HG02678 (cell line): ENCODE results near the gene CORO1C.
"Not testable (repeated sequence)": the region's sequence is repeated elsewhere in the genome, so short reads cannot be mapped to it uniquely, and the experiment has no call there.

Experiments
- ATAC-seq: cut with Tn5 transposase; IDR thresholded peaks from one replicate; pipeline ENCODE4 v1.9.1; 2021; ENCODE audit warnings: mild to moderate bottlenecking, moderate library complexity; ENCODE audit not compliant: unreplicated experiment

CORO1C gene

DNA sequence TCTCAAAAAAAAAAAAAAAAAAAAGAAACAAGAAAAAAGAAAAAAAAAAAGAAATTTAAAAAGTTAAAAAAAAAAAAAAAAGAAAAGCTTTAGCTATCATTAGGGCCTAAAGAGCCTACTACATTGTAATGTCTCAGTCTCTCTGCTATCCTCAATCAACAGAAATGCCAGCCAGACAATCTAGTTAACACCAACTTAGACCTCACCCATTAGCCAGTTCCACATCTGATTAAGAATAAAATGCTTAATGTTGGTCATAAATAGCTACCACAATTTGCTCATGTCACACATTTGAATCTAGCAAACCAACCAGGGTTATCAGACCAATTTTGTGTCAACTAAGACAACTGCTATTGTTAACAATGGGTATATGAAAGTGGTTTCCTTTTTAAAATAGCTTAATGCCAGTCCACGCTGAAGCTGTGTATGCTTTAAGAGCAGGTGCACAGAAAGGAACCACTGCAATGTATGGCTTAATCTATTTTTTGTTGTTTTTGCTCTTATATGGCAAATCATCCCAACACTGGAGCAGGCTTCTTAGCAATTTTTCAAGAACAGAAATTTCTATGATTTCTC lies 52.1 kb downstream of the CORO1C start:
- peak; percentile 45 for ATAC-seq

DNA sequence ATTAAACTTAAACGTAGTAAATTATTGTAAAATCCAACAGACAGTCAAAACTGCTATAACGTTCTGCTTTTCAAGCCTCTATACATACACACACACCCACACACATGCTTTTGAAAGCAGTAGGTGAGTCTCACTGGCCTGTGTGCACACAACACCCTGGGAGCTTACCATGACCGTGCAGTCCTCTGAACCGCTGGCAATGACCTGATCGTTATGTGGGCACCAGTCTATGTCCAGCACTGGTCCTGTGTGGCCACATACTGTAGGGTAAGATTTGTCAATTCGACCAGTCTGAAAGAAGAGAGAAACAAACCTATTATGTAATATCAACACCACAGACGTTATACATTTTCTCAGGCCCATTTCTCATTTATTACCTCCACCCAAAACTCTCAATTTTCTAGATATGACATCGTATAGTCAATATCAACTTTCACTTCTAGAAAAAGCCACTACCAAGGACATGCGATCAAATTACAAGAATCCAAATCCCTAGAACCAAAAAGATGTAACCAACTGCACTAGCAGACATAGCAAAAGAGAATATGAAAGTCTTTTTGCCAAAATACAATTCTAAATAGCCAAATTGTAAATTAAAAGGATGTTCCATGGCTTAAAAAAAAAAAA lies 53.1 kb downstream of the CORO1C start:
- ATAC-seq: no peak

DNA sequence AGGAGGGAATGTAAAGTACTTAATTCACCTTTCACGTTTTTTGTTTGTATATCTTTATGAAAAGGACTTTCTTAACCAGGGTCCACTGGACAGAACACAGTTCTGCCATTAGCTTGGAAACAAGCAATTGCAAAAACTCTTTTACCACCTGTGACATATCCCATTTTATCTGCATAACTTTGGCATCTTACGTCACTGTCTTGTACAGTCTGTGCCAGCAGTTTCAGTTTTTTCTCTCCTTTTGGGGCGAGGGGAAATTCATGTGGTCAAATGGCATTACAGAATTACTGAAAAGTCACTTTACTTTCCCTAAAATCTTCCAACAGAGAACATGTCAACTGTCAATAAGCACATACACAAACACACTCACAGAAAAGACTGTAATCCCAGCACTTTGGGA lies 53.9 kb downstream of the CORO1C start:
- no peak for ATAC-seq

DNA sequence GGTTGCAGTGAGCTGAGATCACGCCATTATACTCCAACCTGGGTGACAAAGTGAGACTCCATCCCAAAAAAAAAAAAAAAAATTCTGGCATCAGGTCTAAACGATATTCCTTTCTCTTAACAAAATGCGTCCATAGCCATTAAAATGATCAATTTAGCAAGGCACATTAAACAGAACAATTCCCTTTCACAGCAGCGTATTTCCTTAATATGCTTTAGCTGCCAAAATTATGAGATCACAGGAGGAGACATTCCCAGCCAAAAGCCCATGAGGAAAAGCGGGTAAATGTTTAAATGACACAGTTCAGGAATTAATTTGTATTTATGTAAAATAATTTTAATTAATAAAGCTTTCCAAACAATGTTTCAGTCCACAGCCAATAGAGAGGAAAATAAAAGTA lies 54.6 kb downstream of the CORO1C start:
- no peak for ATAC-seq

DNA sequence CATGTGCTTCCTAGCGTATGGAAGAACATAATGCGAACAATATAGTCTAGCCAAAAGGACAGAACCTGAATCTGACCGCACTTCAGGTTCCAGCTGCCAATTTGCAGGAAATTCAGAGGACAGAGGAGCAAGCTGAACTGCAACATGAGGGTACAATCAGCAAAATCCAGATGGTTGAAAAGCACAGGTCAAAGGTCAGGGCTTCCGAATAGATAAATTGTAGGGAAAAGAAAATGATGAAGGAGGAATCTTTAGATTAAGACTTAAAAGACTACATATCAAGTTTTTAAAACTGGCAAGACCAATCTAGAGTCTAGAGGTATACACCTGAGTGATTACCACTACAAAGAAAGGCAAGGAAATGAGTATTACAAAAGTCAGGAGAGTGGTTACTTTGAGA lies 55.5 kb downstream of the CORO1C start:
- ATAC-seq: no peak

DNA sequence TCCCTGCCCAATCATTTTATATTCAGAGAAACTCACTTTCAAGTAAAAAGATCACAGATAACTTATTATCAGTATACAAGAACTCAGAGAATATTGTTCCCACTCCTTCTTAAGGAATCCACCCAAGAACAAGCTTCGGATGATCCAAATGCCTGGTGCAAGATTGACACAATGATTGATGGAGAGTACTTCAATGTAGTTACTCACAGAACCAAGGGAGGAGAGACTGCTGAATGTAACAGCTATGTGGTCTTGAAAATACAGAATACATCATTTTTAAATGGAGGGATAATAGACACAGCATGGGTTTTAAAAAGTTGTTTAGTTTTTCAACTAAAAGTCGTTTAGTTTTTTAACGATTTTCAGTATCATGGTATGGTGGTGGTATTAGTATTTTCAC lies 59.3 kb downstream of the CORO1C start:
- ATAC-seq: no peak

DNA sequence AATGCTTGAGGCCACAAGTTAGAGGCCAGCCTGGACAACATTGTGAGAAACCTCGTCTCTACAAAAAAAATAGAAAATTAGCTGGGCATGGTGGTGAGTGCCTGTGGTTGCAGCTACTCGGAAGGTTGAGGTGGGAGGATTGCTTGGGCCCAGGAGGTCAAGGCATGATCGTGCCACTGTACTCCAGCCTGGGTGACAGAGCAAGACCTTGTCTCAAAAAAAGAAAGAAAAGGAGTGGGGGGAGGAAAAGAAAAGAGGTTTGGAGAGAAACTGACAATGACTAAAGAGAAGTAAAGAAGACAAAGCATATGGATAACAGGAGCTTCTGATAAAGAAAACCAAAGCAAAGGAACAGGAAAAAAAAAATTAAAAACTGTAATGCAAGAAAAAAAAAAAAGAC lies 60.2 kb downstream of the CORO1C start:
- ATAC-seq: no peak

DNA sequence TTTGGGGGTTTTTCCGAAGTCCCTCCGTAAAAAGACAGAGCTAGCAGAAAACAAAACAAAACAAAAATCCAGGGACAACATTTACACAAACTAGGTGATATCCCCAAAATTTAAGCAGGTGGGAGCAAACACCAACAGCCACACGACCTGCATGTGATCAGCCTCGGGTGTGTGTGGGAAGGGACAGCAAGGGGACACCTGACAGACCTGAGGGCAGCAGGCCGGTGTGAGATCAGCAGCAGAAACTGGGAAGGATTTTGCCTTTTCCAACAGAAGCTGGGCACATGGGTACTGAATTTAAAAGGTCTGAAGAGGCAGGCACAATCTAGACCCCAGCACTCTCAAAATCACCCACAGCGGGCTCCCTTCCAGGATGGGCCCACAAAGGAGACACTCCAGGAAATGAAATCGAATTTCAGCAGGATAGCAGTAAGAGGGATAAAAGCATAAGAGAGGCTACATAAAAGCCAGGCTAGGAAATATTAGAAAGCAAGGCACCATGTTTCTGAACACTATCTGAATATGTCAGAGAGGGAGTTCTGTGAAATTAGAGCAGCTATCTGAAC lies 61.2 kb downstream of the CORO1C start:
- no peak for ATAC-seq

DNA sequence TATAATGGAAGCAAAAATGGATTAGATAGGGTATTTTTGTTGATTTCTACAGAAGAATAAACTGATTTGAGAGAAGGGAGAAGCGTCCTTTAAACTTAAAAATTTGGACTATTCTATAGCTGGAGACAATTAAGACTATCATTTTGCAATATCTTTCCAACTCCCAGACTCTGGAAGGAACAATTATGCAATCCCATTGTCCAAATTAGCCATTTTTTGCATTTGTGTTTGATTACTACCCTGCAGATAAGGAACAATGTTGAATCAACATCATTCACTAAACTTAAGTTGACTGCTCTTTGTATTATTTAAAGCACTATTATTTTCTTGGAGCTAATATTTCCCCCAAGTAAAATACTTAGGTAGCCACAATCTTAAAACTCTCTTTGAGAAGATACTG lies 62.8 kb downstream of the CORO1C start:
- no peak for ATAC-seq

DNA sequence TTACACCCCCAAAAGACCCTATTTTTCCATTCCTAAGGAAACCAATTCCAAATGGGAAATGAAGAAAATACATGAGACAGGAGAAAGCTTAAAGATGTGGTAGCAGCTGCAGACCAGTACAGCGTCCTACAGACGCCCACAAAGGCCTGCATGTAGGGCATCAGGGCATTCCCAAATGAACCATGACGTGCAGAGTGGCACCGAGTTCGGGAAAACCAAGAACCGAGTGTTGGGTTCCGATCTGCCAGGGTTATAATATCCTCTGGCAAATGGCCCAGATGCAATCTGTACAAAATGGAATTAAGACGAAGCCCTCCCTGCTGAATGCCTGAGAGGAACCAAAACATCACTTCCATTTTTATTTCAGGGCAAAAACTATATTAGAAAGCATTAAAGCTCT lies 63.3 kb downstream of the CORO1C start:
- ATAC-seq: no peak

DNA sequence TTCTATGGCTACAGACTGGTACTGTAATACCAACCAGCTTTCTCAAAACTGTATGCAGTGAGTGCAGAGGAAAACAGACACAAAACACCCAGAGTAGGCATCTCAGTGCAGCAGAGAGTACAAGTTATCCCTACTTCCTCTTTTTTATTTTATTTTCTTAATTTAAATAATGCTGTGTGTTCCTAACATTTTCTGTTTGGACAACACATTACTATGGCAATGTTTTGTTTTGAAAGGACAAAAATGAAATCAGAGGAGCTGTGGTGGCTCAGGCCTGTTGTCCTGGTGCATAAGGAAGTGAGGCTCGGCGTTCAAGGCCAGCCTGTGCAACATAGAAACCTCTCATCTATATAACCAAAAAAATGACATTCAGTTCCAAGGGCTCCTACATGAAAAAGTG lies 64.0 kb downstream of the CORO1C start:
- ATAC-seq: no peak

DNA sequence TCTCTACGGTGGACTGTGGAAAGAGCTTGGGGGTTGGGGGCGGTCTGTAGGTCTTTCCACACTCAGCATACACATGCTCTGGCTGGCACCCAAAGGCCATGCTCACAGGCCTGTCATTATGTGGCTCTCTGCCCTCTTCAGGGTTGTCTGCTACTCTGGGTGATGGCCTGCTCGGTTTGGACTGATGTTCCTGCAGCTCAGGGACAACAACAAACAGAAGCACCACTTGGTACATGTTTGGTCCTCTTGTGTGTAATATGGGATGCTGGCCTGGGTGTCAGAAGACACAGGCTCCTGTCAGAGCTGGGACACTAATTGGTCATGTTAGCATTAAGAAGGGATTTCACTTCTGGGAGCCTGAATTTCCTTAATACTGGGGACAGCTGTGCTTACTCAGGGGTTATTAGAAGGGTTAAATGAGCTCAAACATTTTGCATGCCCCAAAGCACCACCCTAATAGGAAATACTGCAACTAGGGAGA lies 64.9 kb downstream of the CORO1C start:
- ATAC-seq: no peak

DNA sequence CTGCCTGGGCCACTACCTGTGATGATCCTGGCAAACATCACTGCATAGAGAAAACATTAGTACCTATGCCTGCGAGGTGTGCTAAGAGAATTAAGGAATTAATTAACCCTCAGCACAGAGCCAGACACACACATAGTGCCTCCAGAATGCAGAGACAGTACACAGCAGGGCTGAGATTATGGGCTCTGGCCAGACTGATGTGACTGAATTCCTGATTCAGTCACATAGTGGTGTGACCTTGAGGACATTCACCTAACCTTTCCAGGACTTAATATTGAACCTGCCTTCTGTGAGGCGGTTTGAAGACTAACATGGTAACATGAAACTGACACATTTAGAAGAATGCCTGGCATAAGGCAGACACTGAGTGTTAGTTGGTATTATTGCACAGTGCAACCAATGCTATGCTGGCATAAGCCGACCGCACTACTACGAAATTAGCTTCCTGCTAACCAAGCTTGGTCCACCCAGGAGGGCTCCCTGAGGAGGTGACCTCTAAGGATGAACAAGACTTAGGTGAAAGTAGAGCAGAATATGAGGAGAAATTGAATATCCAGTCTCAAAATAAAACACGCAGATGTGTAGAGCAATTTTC lies 65.6 kb downstream of the CORO1C start:
- ATAC-seq: no peak

DNA sequence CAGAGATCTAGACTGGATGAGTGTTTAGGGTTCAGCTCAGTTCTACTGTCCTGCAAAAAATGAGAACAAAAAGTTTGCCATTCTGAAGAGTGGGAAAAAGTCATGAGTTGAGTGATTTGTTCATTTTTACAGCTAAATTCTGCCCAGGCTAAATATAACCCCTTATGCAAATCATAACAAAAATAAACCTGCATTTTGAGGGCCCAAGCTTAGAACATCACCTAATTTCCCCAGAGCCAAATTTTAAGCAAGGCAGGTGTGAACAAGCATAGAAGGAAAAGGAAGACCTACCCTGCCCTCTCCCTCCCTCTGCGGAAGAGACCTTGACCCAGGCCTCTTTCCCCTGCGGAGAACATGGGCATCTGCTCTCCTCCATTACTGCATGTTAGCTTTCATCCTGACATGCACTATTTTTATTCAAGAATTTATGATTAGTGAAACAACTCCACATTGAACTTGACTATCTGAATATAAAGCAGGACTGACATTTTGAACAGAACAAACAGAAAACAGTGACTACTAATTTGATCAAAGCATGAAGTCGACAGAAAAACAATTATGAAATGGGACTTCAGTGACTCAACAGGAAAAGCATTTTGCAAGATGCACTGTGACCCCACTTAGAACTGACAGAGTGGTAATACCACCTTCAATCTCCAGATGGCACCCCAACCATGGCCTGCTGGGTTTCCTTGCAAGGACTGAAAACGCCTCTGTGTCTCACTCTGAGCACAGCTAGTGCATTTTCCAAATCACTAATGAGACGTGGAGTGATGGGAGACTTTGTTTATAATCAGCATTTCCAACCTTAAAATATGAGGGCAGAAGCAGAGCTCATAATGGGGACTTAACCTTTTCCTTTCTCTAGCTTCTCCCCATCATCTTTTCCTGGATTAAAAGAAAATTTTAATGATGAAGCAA lies 66.7 kb downstream of the CORO1C start:
- ATAC-seq: peak; percentile 70

DNA sequence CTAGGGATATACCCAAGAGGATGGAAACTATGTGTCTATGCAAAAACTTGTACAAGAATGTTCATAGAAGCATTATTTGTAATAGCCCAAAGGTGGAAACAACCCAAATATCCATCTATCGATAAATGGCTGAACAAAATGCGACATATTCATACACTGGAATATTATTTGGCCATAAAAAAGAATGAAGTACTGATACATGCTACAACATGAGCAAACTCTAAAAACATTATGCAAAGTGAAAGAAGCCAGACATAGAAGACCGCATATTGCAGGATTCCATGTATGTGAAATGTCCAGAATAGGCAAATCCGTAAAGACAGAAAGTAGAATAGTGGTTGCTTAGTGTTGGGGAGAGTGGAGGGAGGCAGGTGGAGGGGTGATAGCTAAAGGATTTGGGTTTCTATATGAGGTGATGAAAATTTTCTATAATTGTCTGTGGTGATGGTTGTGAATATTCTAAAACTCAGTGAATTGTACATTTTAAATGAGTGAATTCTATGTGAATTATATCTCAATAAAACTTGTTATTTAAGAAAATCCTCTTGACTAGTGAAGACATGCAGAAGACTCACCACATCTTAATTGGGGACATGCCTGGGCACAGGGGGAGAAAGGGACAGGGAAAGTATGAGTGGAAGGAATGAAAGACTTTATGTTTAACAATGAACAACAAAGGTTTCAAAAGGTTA lies 67.8 kb downstream of the CORO1C start:
- ATAC-seq: no peak

DNA sequence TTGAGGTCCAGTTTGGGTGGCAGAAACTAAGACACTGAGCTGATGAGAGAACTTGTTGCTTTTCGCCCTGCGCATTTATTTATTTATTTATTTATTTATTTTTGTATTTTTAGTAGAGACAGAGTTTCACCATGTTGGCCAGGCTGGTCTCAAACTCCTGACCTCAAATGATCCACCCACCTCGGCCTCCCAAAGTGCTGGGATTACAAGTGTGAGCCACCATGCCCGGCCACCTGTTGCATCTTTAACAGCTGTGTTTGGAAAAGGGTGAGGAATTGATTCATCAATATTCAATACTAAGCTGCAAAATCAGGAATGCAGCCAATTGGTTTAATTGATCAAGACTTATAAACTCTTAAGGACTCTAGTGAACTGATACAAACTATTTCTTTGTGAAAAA lies 73.2 kb downstream of the CORO1C start:
- ATAC-seq: not testable (repeated sequence)

DNA sequence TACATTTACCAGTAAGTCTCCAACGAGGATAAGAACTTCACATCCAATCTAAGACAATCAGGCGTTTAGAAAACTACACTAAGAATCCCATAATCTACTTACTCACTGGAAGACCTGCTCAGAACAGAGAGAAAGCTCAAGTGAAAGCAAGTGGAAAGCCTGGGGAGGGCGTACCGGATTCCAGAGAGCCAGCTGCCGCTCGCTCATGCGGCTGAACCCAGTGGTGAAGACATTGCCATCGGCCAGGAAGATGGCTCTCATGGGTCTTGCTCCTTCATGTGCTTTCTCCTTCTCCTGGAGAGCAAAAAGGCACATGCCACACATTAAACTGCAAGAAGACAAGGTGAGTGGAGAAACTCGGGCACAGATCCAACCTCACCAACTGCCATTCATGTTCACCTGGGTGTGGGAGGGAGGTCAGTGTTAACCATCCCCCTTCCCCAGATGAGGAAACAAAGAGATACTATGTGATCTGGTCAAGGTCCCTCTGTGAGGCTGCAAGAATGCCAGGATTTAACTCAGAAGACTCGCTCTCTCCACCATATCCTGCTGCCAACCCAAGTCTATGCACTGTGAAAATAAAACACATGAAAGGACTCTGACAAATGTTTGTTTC lies 74.1 kb downstream of the CORO1C start:
- no peak for ATAC-seq

DNA sequence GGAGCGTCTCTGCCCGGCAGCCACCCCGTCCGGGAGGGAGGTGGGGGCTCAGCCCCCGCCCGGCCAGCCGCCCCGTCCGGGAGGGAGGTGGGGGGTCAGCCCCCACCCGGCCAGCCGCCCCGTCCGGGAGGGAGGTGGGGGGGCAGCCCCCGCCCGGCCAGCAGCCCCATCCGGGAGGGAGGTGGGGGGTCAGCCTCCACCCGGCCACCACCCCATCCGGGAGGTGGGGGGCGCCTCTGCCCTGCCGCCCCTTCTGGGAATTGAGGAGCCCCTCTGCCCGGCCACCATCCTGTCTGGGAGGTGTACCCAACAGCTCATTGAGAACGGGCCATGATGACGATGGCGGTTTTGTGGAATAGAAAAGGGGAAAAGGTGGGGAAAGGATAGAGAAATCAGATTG lies 75.1 kb downstream of the CORO1C start:
- ATAC-seq: not testable (repeated sequence)

DNA sequence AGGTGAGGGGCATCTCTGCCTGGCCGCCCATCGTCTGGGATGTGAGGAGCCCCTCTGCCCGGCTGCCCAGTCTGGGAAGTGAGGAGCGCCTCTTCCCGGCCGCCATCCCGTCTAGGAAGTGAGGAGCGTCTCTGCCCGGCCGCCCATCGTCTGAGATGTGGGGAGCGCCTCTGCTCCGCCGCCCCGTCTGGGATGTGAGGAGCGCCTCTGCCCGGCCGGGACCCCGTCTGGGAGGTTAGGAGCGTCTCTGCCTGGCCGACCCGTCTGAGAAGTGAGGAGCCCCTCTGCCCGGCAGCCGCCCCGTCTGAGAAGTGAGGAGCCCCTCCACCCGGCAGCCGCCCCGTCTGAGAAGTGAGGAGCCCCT lies 75.5 kb downstream of the CORO1C start:
- not testable (repeated sequence) for ATAC-seq

DNA sequence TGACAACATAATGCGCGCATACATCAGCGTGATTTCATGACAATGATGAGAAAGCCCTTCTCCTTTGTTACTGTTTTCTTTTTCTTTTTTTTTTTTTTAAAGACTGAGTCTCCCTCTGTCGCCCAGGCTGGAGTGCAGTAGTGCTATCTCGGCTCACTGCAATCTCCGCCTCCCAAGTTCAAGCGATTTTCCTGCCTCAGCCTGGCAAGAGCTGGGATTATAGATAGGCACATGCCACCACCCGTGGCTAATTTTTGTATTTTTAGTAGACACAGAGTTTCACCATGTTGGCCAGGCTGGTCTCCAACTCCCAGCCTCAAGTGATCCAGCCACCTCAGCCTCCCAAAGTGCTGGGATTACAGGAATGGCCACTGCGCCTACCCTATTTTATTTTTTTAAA lies 76.7 kb downstream of the CORO1C start:
- ATAC-seq: not testable (repeated sequence)
